GM12891 (cell line): Measurements from ENCODE around the gene ALB.

Experiments
- DNase-seq: peaks from one replicate; pipeline ENCODE4 v3.0.0; 2011; ENCODE audit warnings: low spot score; ENCODE audit not compliant: insufficient read length
- FAIRE-seq: peaks from 2 replicates; lab custom pipeline; 2011; peaks lifted over from hg19 to GRCh38; lab: Jason Lieb, UNC
- PAX5 ChIP-seq: IDR thresholded peaks from 2 replicates; pipeline ENCODE4 v1.6.1; 2011; ENCODE audit warnings: low read length, moderate library complexity, mild to moderate bottlenecking; ENCODE audit not compliant: insufficient read depth, severe bottlenecking
- POLR2A ChIP-seq: IDR thresholded peaks from 2 replicates; pipeline ENCODE4 v1.6.1; 2011; ENCODE audit warnings: low read depth, low read length, control low read depth
- POLR2AphosphoS5 ChIP-seq: IDR thresholded peaks from 2 replicates; pipeline ENCODE4 v1.6.1; 2011; ENCODE audit warnings: low read depth, low read length, control low read depth
- POU2F2 ChIP-seq: IDR thresholded peaks from 2 replicates; pipeline ENCODE4 v1.6.1; 2011; ENCODE audit warnings: low read depth, mild to moderate bottlenecking, control low read depth, low read length, moderate library complexity
- SPI1 ChIP-seq: IDR thresholded peaks from 2 replicates; pipeline ENCODE4 v1.6.1; 2011; ENCODE audit warnings: low read depth, low read length, control low read depth
- TAF1 ChIP-seq: IDR thresholded peaks from 2 replicates; pipeline ENCODE4 v1.6.1; 2011; ENCODE audit warnings: low read depth, low read length, control low read depth

The ALB gene

DNA sequence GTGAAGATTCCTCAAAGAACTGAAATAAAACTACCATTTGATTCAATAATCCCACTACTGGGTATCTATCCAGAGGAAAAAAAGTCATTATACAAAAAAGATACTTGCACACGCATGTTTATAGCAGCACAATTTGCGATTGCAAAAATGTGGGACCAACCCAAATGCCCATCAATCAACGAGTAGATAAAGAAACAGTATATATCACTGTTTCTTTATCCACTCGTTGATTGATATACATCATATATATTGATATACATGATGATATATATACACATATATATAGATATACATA, 18.3 kb downstream of the ALB start:
- DNase-seq (no peak), FAIRE-seq (no peak)

GRCh38 chr4:73423184-73423583, 19.1 kb downstream of the ALB start:
- FAIRE-seq: no peak
- TF ChIP-seq SPI1: no peak
- no peak for TF ChIP-seq PAX5
- TF ChIP-seq POLR2AphosphoS5: no peak
- no peak for TF ChIP-seq POU2F2
- no peak for TF ChIP-seq TAF1
- TF ChIP-seq POLR2A: no peak
- no peak for DNase-seq

More for the DNA sequence above, 18.3 kb downstream of the ALB start:
- no peak for TF ChIP-seq POLR2A
- TF ChIP-seq POLR2AphosphoS5: no peak
- TF ChIP-seq TAF1: no peak
- no peak for TF ChIP-seq PAX5
- TF ChIP-seq SPI1: no peak
- TF ChIP-seq POU2F2: no peak

DNA sequence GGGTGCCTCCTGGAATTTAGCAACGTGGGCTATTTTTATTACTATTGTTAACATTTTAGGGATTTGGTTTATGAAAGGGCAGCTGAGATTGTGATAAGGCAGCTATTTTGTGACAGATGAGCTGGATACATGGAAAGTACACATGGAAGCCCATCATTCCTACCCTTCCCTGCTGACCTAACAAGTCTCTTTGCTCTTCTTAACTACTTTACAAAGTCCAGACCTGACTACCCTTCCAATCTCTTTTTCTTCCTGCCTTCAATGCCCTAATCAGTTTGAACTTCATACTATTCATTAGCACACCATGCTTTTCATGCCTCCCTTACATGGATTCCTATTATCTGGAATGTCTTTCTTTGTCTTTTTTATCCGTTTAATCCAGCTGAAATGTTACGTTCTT, 22.6 kb downstream of the ALB start:
- no peak for FAIRE-seq
- TF ChIP-seq TAF1: no peak
- TF ChIP-seq POLR2AphosphoS5: no peak
- no peak for TF ChIP-seq SPI1
- TF ChIP-seq PAX5: no peak
- no peak for TF ChIP-seq POU2F2
- no peak for TF ChIP-seq POLR2A
- no peak for DNase-seq

DNA sequence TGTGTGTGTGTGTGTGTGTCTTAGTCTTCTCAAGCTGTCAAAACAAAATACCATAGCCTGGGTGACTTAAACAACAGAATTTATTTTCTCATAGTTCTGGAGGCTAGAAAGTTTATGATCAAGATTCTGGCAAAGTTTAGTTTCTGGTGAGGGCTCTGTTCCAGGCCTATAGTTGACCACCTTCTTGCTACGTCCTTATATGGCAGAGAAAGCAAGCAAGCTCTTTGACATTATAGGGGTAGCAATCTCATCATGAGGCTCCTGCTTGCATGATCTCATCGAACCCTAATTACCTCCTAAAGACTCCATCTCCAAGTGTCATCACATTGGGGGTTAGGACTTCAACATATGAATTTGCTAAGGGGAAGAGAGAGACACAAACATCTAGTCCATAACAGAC, 25.0 kb downstream of the ALB start:
- no peak for DNase-seq
- FAIRE-seq: no peak
- TF ChIP-seq POLR2A (no peak), SPI1 (no peak), PAX5 (no peak), TAF1 (no peak)

DNA sequence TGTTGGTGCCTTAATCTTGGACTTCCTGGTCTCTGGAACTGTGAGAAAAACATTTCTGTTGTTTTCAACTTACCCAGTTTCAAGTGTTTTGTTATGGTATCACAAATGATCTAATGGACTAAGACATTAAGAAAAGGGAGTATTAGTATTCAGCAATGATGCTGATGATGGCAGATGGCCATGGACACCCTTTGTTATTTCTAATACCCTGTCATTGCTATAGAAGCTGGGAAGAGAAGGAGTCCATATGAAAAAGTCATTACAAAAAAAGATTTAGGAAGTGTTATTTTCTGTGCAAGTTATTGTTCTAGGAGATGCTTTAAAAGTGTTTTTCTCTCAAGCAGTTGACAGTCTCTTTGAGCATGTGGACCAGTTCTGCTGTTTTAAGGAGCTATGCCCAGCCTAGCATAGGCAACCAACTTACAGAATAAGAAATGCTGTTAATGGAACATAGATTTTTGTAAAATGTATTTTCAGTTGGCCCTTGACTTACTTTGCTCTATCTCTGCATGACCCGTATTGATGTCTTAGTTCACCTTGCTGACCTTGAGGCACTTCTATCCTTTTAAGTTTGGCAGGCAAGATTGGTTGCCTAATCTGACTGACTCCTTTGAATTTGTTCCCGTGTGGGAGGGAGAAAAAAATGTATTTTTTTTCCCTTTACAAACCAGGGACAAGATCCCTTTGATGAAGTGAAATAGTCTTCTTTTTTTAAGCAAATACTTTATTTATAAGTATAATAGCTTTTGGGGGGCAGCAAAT, 25.9 kb downstream of the ALB start:
- DNase-seq: no peak
- TF ChIP-seq TAF1 (no peak), PAX5 (no peak), SPI1 (no peak), POLR2A (no peak), POU2F2 (no peak), POLR2AphosphoS5 (no peak)
- FAIRE-seq: no peak

GRCh38 chr4:73431813-73432168, 27.7 kb downstream of the ALB start:
- FAIRE-seq (no peak), DNase-seq (no peak)
- TF ChIP-seq PAX5: no peak
- TF ChIP-seq POLR2AphosphoS5: no peak
- no peak for TF ChIP-seq POU2F2
- TF ChIP-seq POLR2A: no peak
- no peak for TF ChIP-seq SPI1
- TF ChIP-seq TAF1: no peak

DNA sequence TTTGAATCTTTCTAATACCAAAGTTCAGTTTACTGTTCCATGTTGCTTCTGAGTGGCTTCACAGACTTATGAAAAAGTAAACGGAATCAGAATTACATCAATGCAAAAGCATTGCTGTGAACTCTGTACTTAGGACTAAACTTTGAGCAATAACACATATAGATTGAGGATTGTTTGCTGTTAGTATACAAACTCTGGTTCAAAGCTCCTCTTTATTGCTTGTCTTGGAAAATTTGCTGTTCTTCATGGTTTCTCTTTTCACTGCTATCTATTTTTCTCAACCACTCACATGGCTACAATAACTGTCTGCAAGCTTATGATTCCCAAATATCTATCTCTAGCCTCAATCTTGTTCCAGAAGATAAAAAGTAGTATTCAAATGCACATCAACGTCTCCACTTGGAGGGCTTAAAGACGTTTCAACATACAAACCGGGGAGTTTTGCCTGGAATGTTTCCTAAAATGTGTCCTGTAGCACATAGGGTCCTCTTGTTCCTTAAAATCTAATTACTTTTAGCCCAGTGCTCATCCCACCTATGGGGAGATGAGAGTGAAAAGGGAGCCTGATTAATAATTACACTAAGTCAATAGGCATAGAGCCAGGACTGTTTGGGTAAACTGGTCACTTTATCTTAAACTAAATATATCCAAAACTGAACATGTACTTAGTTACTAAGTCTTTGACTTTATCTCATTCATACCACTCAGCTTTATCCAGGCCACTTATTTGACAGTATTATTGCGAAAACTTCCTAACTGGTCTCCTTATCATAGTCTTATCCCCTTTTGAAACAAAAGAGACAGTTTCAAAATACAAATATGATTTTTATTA, 28.3 kb downstream of the ALB start:
- DNase-seq (no peak), FAIRE-seq (no peak)
- TF ChIP-seq POLR2AphosphoS5 (no peak), POLR2A (no peak), PAX5 (no peak), SPI1 (no peak), TAF1 (no peak), POU2F2 (no peak)

DNA sequence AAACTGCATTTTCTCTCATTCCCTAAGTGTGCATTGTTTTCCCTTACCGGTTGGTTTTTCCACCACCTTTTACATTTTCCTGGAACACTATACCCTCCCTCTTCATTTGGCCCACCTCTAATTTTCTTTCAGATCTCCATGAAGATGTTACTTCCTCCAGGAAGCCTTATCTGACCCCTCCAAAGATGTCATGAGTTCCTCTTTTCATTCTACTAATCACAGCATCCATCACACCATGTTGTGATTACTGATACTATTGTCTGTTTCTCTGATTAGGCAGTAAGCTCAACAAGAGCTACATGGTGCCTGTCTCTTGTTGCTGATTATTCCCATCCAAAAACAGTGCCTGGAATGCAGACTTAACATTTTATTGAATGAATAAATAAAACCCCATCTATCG, 29.1 kb downstream of the ALB start:
- TF ChIP-seq POLR2A (no peak), PAX5 (no peak), SPI1 (no peak), TAF1 (no peak), POLR2AphosphoS5 (no peak), POU2F2 (no peak)
- no peak for DNase-seq
- no peak for FAIRE-seq

DNA sequence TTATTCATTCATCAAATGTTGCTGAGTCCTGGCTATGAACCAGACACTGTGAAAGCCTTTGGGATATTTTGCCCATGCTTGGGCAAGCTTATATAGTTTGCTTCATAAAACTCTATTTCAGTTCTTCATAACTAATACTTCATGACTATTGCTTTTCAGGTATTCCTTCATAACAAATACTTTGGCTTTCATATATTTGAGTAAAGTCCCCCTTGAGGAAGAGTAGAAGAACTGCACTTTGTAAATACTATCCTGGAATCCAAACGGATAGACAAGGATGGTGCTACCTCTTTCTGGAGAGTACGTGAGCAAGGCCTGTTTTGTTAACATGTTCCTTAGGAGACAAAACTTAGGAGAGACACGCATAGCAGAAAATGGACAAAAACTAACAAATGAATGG, 30.2 kb downstream of the ALB start:
- DNase-seq: no peak
- no peak for FAIRE-seq
- no peak for TF ChIP-seq POLR2A
- TF ChIP-seq TAF1: no peak
- TF ChIP-seq SPI1: no peak
- no peak for TF ChIP-seq PAX5
- no peak for TF ChIP-seq POLR2AphosphoS5
- TF ChIP-seq POU2F2: no peak
